SK-N-SH (cell line): ENCODE measurements around the gene TMEM163. TPM values are rescaled to one million over a fixed set of nuclear protein-coding genes. Genes with fewer than 3 reads are reported as not detected.

Source experiments
- CTCF ChIA-PET: fragments of 300-600, 350-600 bp; formaldehyde crosslinking; extraction: SDS; loops from one replicate; lab custom pipeline; 2021; lab: Yijun Ruan, JAX
- POLR2A ChIA-PET: fragments of 350-600 bp; sonication (Branson Sonifier 250); formaldehyde crosslinking; extraction: SDS; loops from one replicate; lab custom pipeline; 2020; ENCODE audit warnings: antibody characterized with exemption, inconsistent platforms; lab: Yijun Ruan, JAX
- DNase-seq: peaks from one replicate; pipeline ENCODE4 v3.0.0; 2012
- H2AFZ ChIP-seq: fragments of 200-600 bp; sonication (generic); 2 replicates; pipeline ENCODE4 v1.8.1; 2016; ENCODE audit warnings: antibody characterized with exemption, mild to moderate bottlenecking, low read depth
- H3F3A ChIP-seq: fragments of 200-600 bp; sonication (generic); replicated peaks from 2 replicates; pipeline ENCODE3; 2016; ENCODE audit warnings: antibody characterized with exemption, mild to moderate bottlenecking; ENCODE audit not compliant: insufficient read depth
- H3K27ac ChIP-seq, 2 experiments: fragments of 200-500 bp in 1 of 2; fragments of 200-600 bp in 1 of 2; sonication (Bioruptor generic) in 1 of 2; sonication (generic), shearing (Covaris generic) in 1 of 2; 2 replicates each; pipeline versions ENCODE4 v1.5.1 to v1.6.1; 2014 to 2016; ENCODE audit warnings: low read depth in 2 of 2, inconsistent platforms in 1 of 2, low read length in 1 of 2, mild to moderate bottlenecking in 1 of 2, mixed read lengths in 1 of 2
- H3K27me3 ChIP-seq: fragments of 200-600 bp; sonication (generic), shearing (Covaris generic); 2 replicates; pipeline ENCODE4 v1.6.1; 2016; ENCODE audit warnings: mixed run types; ENCODE audit not compliant: insufficient read depth
- H3K36me3 ChIP-seq, 2 experiments: fragments of 200-500 bp in 1 of 2; fragments of 200-600 bp in 1 of 2; sonication (Bioruptor generic) in 1 of 2; sonication (generic) in 1 of 2; replicated peaks in 1 of 2; 2 replicates each; pipeline versions ENCODE3 to v1.5.1; 2014 to 2016; ENCODE audit warnings: low read length in 1 of 2, mild to moderate bottlenecking in 1 of 2; ENCODE audit not compliant: insufficient read depth in 2 of 2, control insufficient read depth in 1 of 2
- H3K4me1 ChIP-seq, 2 experiments: fragments of 200-500 bp in 1 of 2; fragments of 200-600 bp in 1 of 2; sonication (Bioruptor generic) in 1 of 2; sonication (generic), shearing (Covaris generic) in 1 of 2; 2 replicates each; pipeline versions ENCODE4 v1.5.1 to v1.6.1; 2014 to 2016; ENCODE audit warnings: low read depth in 1 of 2, low read length in 1 of 2, mixed run types in 1 of 2; ENCODE audit not compliant: insufficient read depth in 2 of 2, control insufficient read depth in 1 of 2
- H3K4me2 ChIP-seq: fragments of 200-600 bp; sonication (generic), shearing (Covaris generic); 2 replicates; pipeline ENCODE4 v1.6.1; 2017; ENCODE audit warnings: mixed run types
- H3K4me3 ChIP-seq, 2 experiments: fragments of 200-500 bp in 1 of 2; fragments of 200-600 bp in 1 of 2; sonication (Bioruptor generic) in 1 of 2; sonication (generic), shearing (Covaris generic) in 1 of 2; 2 replicates each; pipeline versions ENCODE4 v1.5.1 to v1.8.1; 2014 to 2016; ENCODE audit warnings: low read depth in 2 of 2, inconsistent platforms in 1 of 2, low read length in 1 of 2, mild to moderate bottlenecking in 1 of 2, mixed read lengths in 1 of 2, moderate library complexity in 1 of 2
- H3K79me2 ChIP-seq: fragments of 200-600 bp; sonication (generic); 2 replicates; pipeline ENCODE4 v1.8.1; 2017; ENCODE audit warnings: mild to moderate bottlenecking; ENCODE audit not compliant: insufficient read depth
- H3K9ac ChIP-seq: fragments of 200-600 bp; sonication (generic); 2 replicates; pipeline ENCODE4 v1.6.1; 2017; ENCODE audit warnings: mixed run types
- H3K9me2 ChIP-seq: fragments of 200-600 bp; sonication (generic); 2 replicates; pipeline ENCODE4 v1.6.1; 2017; ENCODE audit warnings: mixed run types
- H3K9me3 ChIP-seq: fragments of 200-600 bp; sonication (generic); 2 replicates; pipeline ENCODE4 v1.6.1; 2017; ENCODE audit warnings: mixed run types, mild to moderate bottlenecking, moderate library complexity
- H4K20me1 ChIP-seq: fragments of 200-600 bp; sonication (generic); 2 replicates; pipeline ENCODE4 v1.6.1; 2017; ENCODE audit warnings: mild to moderate bottlenecking, mixed run types; ENCODE audit not compliant: insufficient read depth
- ELF1 ChIP-seq: IDR thresholded peaks from 2 replicates; pipeline ENCODE4 v1.4.0; 2012
- FOSL2 ChIP-seq: IDR thresholded peaks from 2 replicates; pipeline ENCODE4 v1.4.0; 2012; ENCODE audit warnings: low read depth, mild to moderate bottlenecking, moderate library complexity, borderline replicate concordance
- FOXJ3 ChIP-seq: sonication (generic); formaldehyde crosslinking; IDR thresholded peaks from 2 replicates; pipeline ENCODE4 v1.5.1; 2020; ENCODE audit warnings: mild to moderate bottlenecking, missing genetic modification reagents
- FOXM1 ChIP-seq: IDR thresholded peaks from 2 replicates; pipeline ENCODE4 v1.4.0; 2012; ENCODE audit warnings: low read depth, mild to moderate bottlenecking
- JUND ChIP-seq: IDR thresholded peaks from 2 replicates; pipeline ENCODE4 v1.4.0; 2012
- MEF2A ChIP-seq: IDR thresholded peaks from 2 replicates; pipeline ENCODE4 v1.4.0; 2012; ENCODE audit warnings: low read depth, borderline replicate concordance
- PBX3 ChIP-seq: IDR thresholded peaks from 2 replicates; pipeline ENCODE4; 2012
- RCOR1 ChIP-seq: fragments of 150-350 bp; IDR thresholded peaks from 2 replicates; pipeline ENCODE4 v1.6.1; 2017; ENCODE audit warnings: antibody characterized with exemption, low read length
- RFX5 ChIP-seq: IDR thresholded peaks from 2 replicates; pipeline ENCODE4 v1.6.1; 2012; ENCODE audit warnings: mild to moderate bottlenecking, improper control_type of control experiment, low read length
- RXRA ChIP-seq: IDR thresholded peaks from 2 replicates; pipeline ENCODE4 v1.4.0; 2012; ENCODE audit warnings: low read depth, mild to moderate bottlenecking, borderline replicate concordance
- SMC3 ChIP-seq: IDR thresholded peaks from 2 replicates; pipeline ENCODE4 v1.6.1; 2012; ENCODE audit warnings: low read depth, low read length, improper control_type of control experiment
- TCF12 ChIP-seq: IDR thresholded peaks from 2 replicates; pipeline ENCODE4 v1.4.0; 2012
- TEAD4 ChIP-seq: IDR thresholded peaks from 2 replicates; pipeline ENCODE4 v1.4.0; 2012; ENCODE audit warnings: mild to moderate bottlenecking, borderline replicate concordance; ENCODE audit not compliant: insufficient read depth
- YY1 ChIP-seq: IDR thresholded peaks from 2 replicates; pipeline ENCODE4 v1.4.0; 2012; ENCODE audit warnings: low read depth, mild to moderate bottlenecking
- WGBS: methylation state at CpG from one replicate; pipeline ENCODE4 v1.1.6; 2017; ENCODE audit warnings: low lambda C conversion rate; 5-methylcytosine and 5-hydroxymethylcytosine counted together
- polyA plus RNA-seq, 3 experiments: library from polyadenylated mRNA; depleted of rRNA; stranded (reverse); fragments of >200 nt; gene quantifications; 2 replicates each; pipeline ENCODE4 v1.2.3, GENCODE V29; 2012
- TF ChIP-seq, protein P1 (sequence below): fragments of 150-350 bp; IDR thresholded peaks from 2 replicates; pipeline ENCODE4 v1.6.1; 2017; ENCODE audit warnings: antibody characterized with exemption, low read length, low read depth, borderline replicate concordance

TMEM163 gene
- polyA plus RNA-seq, 1 of the 3 experiments (the other 2 are of a cell fraction): not detected

- Histone ChIP-seq H3K79me2 (no peaks in the 10 kb centered on the region), H3K27me3 (no peaks in the 10 kb centered on the region), H3K9ac (no peak overlapping the region), H3K4me3 (no peak overlapping the region), H3K9me3 (no peaks in the 10 kb centered on the region), H3K9me2 (no peaks in the 10 kb centered on the region), H3K27ac (no peak overlapping the region; a peak in 1 of 4 replicates), H3F3A (peaks cover 11% of the 10 kb centered on the region)
- CTCF ChIA-PET: interaction anchor here (1.0 to 1.6 kb wide), 3 partner anchors 32 to 522 kb away, joined by 3 read pairs; no protein-coding TSS in a partner anchor
- TF ChIP-seq MEF2A (no peak), RCOR1 (no peak), PBX3 (no peak), RFX5 (no peak), FOXJ3 (CRISPR knock-in tag) (no peak), FOXM1 (no peak), FOSL2 (no peak), YY1 (no peak), ELF1 (no peak), RXRA (no peak)
- TF ChIP-seq, all 33 proteins: peak for 0
- Histone ChIP-seq H3K36me3 (peaks cover 0 to 10% of the 10 kb centered on the region in 2 experiments), H3K4me1 (peaks cover 41 to 50% of the 10 kb centered on the region in 2 experiments), H3K4me2 (no peak overlapping the region), H2AFZ (no peak overlapping the region), H4K20me1 (no peaks in the 10 kb centered on the region)
- DNase-seq: no peak
- 91% methylated on average over 4 of the region's 4 CpGs for WGBS
- POLR2A ChIA-PET: no interaction called here
These were observed 311.5 kb downstream of the TMEM163 start for GRCh38 chr2:134407154-134407890.

GRCh38 chr2:134406736-134407135, 312.1 kb downstream of the TMEM163 start:
- H3K9me2 ChIP-seq: no peaks in the 10 kb centered on the region
- H3K36me3 ChIP-seq: peaks cover 0 to 10% of the 10 kb centered on the region in 2 experiments
- ChIA-PET CTCF (interaction anchor here (1.0 to 1.6 kb wide), 3 partner anchors 32 to 522 kb away, joined by 3 read pairs; no protein-coding TSS in a partner anchor), POLR2A (no interaction called here)
- no peak overlapping the region for H3K27ac ChIP-seq
- H3K9ac ChIP-seq: no peak overlapping the region
- no peaks in the 10 kb centered on the region for H3K9me3 ChIP-seq
- H3K4me1 ChIP-seq: peaks cover 40 to 49% of the 10 kb centered on the region in 2 experiments
- peaks cover 11% of the 10 kb centered on the region for H3F3A ChIP-seq
- no peak overlapping the region; the same call in 1 of the 2 replicates for H3K4me2 ChIP-seq
- H4K20me1 ChIP-seq: no peaks in the 10 kb centered on the region
- H2AFZ ChIP-seq: no peak overlapping the region
- no peaks in the 10 kb centered on the region for H3K27me3 ChIP-seq
- H3K4me3 ChIP-seq: no peak overlapping the region
- TF ChIP-seq JUND: no peak
- no peak for TF ChIP-seq ELF1
- no peak for TF ChIP-seq TCF12
- no peak for TF ChIP-seq SMC3
- TF ChIP-seq MEF2A: no peak
- TF ChIP-seq RCOR1: no peak
- TF ChIP-seq YY1: no peak
- no peak for TF ChIP-seq FOXM1
- TF ChIP-seq TEAD4: no peak
- TF ChIP-seq, protein P1, sequence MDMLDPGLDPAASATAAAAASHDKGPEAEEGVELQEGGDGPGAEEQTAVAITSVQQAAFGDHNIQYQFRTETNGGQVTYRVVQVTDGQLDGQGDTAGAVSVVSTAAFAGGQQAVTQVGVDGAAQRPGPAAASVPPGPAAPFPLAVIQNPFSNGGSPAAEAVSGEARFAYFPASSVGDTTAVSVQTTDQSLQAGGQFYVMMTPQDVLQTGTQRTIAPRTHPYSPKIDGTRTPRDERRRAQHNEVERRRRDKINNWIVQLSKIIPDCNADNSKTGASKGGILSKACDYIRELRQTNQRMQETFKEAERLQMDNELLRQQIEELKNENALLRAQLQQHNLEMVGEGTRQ: no peak
- TF ChIP-seq, all 33 proteins: peak for 0
- DNase-seq: no peak
- H3K79me2 ChIP-seq: no peaks in the 10 kb centered on the region
- 98% methylated on average over 3 of the region's 3 CpGs for WGBS
